Sciatic nerve (tissue), 2 donors: Measurements from ENCODE around the gene VPS35. TPM values are rescaled to one million over a fixed set of nuclear protein-coding genes. Genes with fewer than 3 reads are reported as not detected.

ENCODE experiments used
- ATAC-seq: fragments of 200-7000 bp; cut with Tn5 transposase; one replicate; pipeline ENCODE4 v1.9.1; 2020; ENCODE audit warnings: mild to moderate bottlenecking, moderate library complexity
- DNase-seq: peaks from one replicate; pipeline ENCODE4 v3.0.0-alpha.2; 2020; ENCODE audit warnings: low spot score
- intact Hi-C: fragments of 100-400 bp; cut with DNase I; formaldehyde crosslinking; loops from one replicate; pipeline ENCODE4 v1.14.2; 2022
- total RNA-seq: library from RNA; stranded (reverse); fragmentation: NEBNext Ultra II Directional; extraction: Animal tissue kit (Norgen Biotek cat#: 25700); gene quantifications from one replicate; pipeline ENCODE4 v1.2.1, GENCODE V29; 2021
- donor health status: DM: no; HTN: no; CAD: no.
- donor health status: DM: no; HTN: no; CAD: no.

The VPS35 gene
- total RNA-seq: 87.3 TPM

DNA sequence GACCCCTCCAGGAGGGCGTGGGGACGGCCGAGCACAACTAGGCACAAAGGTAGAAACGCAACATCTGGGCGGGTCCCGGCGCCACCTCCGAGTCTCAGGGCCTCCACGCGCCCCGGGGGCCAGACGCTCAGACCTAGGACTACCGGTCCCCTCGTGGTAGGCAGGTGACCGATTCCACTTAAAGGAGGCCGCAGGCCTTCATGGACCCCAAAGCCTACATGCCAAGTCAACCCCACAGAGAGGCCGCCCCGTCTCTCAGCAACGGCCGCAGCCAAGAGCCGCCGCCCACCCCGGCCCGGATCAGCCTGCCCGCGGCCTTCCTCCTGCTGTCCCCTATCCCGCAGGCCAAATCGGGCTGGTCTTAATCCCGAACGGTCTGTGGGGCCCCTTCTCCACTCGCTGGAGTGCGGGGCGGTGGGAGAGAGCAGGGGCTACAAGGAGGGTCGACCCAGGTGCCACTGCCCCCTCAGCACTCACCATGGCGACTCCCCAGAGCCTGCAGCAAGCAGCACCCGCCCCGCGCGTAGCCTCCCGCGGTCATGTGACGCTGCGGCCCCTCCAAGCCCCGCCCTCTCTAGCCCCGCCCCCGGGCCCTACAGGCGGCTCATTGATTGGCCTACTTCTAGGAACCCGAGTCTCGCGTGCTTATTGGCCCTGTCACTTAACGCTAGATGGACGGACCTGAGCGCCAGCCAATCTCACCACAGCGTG lies at the start of gene VPS35:
Gene VPS35 (minus strand): TSS at position 525 of the 711 bp plus-strand sequence. CDS start 45 bp downstream, at position 480.
- intact Hi-C loops: no loop called here
- DNase-seq (peak; percentile 100), ATAC-seq (peak; percentile 99)

DNA sequence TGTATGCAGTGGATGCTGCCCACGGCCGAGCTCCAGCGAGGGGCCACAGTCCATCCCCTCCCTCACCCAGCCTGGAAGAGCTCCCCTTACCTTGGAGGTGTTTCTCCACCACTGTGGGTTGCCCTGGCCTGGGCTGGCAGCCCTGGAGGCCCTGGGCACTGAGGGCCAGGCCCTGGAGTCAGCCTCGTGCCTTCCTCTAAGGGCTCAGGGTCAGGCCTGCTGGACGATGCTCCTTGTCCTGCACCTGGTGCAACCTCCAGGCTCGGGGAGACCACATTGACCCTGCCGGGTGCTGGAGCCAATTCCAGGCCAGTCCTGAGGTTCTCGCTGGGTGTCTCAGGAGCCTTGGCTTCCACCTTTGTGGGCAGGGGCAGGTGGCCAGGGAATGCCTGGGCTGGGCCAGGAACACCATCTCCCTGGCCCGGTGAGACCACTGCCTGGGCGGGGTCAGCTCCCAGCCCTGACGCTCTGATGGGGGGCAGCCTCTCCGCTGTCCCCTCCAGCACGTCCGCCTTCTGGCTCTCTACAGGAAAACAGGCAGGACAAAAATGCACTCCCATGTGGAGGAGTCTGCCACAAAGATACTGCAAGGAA lies 48.7 kb upstream of the VPS35 start:
- DNase-seq: no peak
- intact Hi-C loops: no loop called here
- no peak for ATAC-seq

DNA sequence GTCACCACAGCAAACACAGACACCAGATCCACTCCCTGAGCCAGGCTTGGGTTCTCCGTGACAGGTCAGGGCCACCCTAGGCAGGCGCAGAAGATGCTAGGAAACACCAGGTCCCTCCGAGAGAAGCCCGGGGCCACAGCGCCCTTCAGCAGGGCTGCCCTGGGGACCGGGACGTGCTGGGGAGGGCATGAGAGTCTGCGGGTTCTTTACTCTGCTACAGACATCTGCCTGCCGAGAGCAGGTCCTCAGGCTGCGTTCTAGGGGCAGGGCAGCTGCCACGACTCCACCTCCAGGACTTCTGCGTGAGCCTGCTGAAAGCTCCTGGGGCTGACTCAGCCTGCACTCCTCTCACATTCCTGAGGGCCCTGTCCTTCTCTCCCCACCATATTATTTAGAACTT lies 47.7 kb upstream of the VPS35 start:
- intact Hi-C loops: no loop called here
- no peak for ATAC-seq
- no peak for DNase-seq

DNA sequence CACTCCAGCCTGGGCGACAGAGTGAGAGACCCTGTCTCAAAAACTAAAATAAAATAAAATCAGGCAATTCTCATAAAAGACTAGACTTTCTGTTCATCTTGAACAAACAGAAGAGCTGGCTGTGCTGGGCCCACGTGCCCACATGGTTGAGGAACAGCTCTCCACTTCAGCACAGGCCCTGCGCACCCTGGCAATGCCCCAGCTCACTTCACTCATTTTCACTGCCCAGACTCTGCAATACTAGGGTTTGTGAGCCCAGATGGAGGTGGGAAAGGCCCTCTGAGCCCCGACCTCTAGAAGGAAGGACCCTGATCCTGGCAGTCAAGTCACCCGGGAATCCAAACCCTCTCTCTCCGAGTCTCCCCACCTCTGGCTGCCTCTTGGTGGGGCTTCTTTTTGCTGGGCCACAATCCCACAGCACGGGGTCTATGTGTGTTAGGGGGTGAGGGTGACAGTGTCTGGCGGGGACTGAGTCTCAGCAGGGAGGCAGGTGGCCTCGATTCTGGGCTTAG lies 44.4 kb upstream of the VPS35 start:
- ATAC-seq: no peak
- intact Hi-C loops: no loop called here
- no peak for DNase-seq

DNA sequence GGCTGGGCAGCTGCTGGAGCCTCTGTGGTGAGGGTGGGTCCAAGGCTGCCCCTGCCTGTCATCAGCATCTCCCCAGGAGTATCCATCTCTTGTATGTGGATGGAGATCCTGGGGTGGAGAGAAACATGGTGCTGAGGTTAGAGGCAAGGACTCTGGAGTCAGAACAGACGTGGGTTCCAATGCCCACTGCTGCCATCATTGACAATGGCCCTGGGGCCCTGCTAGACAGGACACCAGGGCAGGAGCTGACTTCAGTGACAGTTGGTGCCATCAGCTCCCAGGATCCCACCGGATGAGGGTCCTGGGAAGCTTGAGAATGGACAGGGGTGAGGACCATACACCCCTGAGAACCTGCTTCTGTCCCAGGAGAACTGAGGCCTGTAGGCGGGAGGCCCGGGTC lies 43.6 kb upstream of the VPS35 start:
- ATAC-seq (no peak), DNase-seq (no peak)
- intact Hi-C loops: no loop called here

DNA sequence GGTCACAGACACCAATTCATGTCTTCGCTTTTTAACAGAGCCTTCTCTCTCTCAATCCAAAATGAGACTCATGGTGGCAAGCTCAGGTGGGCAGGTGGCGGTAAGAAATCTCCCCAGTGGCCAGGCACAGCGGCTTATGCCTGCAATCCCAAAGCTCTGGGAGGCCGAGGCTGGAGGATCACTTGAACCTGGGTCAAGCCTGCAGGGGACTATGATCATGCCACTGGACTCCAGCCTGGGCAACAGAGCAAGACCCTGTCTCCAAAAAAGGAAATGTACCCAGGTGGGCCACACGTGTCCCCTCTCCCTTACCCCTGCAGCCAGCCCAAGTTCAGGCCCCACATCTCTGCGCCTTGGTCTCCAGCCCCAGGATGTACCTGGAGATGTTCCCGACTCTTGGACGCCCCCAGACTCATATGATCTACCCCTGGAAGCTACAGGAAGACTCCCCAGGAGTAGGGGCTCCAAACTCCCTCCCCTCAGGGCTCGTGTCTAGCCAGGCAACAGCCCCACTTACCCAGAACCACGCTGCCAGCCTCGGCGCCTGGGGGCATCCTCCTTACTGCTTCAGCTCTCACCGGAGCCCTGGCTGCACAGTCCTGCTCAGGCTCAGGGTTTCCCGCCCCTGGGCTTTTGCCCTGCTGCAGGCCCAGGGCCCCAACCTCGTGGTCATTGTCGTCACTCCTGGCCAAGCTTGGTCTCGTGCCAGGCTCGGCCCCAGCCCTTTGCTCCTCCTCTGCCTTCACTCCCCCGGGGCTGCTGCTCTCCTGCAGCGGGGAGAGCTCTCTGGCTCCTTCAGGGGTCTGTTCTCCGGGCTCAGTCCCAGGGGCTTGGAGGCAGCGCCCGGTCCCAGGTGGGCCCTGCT lies 42.9 kb upstream of the VPS35 start:
- no peak for DNase-seq
- ATAC-seq: no peak
- intact Hi-C loops: no loop called here

DNA sequence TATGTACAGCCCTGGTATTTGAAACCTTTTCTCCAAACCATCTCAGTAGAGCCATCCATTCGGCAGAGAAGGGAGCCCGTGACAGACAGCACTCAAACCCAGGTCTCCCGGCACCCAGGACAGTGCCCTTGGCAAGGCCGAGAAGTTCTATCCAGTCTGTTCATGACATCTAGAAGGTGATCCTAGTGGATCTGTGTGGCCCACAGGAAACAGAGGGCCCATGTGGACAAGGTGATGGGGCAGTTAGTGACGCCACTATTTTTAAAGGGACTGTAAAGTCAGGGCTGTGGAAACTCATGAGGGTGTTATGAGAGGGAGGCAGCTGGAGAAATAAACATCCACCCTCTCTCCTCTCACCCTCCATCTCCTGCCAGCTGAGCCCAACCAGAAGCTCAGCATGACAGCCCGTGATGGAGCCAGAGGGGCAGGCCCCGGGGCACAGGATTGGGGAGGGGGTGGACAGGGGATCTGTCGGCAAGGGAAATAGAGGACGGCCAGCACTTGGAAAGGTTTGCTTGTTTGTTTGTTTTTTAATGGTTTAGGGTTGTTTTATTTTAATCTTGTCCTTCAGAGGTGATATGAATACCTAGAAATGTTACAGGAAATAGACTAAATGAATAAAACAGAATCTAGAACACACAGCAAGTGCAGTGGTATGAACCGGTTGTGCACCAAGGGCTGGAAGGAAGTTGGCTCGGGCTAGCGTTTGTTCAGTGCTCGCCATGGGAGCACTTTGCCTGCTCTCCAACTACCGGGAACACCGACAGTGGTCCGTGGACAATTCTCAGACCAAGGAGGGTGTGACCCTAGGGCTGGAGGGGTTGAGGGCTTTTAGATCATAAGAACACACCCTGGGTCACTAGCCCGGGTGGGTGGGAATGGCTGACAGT lies 42.1 kb upstream of the VPS35 start:
- DNase-seq: no peak
- ATAC-seq: no peak
- intact Hi-C loops: no loop called here

DNA sequence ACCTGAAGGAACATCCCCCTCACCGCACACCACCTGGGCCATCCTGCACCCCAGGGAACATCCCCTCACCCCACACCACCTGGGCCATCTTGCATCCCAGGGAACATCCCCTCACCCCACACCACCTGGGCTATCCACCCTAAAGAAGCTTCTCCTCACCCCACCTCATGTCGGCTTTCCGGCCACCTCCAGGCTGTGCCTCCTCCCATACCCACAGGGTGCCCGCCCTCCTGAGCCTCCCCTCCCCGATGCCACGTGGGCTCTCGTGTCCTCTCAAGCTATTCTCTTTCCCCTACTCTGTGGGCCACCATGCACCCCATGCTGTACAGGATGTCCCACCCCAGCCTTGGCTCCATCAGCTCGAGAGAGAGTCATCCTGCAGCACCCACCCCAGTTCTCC lies 41.1 kb upstream of the VPS35 start:
- DNase-seq (no peak), ATAC-seq (no peak)
- intact Hi-C loops: no loop called here

DNA sequence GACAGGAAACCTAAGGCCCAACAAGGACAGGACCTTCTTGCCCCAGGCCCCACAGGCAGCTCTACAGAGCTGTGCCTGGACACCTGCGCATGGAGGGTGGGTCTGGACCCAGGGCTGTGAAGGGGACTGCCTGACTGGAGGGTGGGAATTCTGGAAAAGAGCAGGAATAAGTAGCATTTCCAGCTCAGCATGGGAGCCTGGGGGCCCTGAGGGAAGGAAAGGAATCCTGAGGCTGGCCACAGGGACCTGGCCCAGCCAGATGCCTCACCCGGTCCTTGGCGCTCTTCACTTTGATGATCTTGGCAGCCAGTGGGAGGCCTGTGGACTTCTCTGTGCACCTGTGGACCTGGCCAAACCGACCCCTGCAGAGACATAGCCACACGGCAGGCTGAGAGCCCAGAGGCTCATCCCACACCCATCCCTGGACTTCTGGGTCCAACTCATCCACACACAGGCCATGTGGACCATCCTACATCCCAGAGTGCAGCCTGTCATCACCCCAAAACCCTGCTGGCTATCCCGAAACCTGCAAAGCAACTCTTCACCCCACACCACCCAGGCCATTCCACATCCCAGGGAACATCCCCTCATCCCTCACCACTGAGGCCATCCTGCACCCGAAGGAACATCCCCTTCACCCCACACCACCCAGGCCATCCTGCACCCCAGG lies 40.5 kb upstream of the VPS35 start:
- ATAC-seq (no peak), DNase-seq (no peak)
- intact Hi-C loops: no loop called here

DNA sequence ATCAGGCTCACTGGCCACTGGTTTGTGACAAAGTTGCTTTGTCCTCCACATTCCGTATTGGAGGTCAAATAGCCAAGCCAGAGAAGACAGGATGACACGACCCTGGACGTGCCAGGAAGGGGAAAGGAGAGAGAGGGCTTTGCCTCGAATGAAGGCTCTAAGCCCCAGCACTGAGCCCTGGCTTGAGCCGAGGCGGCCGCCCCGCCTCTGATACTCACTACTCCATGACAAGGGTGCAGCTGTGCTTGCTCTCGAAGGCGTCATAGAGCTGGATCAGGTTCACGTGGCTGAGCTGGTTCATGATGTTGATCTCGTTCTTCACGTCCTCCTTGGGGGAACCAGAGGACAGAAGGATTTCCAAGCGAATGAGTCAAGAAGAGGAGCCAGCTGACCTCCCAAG lies 39.8 kb upstream of the VPS35 start:
- ATAC-seq (no peak), DNase-seq (no peak)
- intact Hi-C loops: no loop called here

DNA sequence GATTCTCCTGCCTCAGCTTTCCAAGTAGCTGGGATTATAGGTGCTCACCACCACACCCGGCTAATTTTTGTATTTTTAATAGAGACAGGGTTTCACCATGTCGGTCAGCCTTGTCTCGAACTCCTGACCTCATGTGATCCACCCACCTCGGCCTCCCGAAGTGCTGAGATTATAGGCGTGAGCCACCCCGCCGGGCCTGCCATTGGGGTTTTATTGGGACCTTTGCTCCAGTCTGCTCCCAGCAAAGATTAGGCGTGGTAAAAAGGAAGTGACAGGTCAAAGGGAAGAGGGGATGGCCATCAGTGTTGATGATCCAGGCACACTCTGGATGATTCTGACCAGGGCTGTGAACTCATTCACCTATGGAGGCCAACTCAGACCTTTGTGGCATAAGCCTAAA lies 38.7 kb upstream of the VPS35 start:
- intact Hi-C loops: no loop called here
- DNase-seq (no peak), ATAC-seq (no peak)

DNA sequence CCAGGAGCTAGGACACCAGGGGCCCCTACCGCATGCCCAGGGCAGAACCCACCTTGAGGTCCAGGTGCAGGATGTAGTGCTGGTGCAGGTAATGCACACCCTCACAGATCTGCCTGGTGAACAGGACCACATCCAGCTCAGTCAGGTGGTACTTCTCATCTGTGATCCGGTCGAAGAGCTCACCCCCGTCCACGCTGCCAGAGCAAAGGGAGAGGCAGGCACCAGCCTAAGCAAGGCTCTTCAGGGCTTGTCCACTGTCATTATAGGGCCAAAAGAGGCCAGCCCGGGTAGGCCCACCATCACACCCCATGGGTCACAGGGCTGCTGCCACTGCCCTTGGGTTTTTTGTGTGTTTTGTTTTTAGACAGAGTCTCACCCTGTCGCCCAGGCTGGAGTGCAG lies 38.2 kb upstream of the VPS35 start:
- intact Hi-C loops: no loop called here
- no peak for DNase-seq
- no peak for ATAC-seq

DNA sequence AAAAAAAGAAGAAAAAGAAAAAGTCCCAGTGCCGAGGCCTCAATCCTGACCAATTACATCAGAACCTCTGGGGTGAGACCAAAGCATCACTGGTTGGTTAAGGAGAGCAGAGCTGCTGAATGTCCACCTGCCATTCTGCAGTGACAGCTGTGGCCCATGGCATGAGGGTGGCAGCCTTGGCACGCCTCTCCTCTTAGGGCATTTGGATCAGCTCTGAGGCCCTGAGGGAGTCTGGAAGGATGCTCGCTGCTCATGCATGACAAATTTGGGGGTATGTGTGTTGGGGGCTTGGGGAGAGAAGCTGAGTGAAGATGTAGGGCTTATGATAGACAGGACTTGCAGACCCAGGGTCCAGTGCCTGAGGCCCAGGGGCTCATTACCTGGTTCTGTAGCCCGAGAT lies 32.9 kb upstream of the VPS35 start:
- intact Hi-C loops: no loop called here
- DNase-seq (no peak), ATAC-seq (no peak)

DNA sequence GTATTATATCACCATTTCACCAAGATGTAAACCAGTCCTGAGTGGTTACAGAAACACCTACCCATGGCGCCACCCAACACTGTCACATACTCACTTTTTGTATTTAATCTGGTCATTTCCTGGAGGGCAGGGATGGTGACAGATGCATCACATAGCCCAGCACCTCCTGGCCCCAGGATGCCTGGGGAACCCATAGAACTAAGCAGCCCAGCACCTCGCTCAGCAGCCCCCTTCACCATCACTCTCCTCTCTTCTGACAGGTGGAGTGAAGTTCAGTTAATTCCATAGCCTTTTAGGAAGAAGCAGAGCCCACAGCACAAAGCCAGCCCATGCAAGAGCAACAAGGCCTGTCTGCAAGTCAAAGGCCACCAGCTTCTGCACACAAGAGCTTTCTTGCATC lies 31.6 kb upstream of the VPS35 start:
- intact Hi-C loops: no loop called here
- ATAC-seq (no peak), DNase-seq (no peak)

DNA sequence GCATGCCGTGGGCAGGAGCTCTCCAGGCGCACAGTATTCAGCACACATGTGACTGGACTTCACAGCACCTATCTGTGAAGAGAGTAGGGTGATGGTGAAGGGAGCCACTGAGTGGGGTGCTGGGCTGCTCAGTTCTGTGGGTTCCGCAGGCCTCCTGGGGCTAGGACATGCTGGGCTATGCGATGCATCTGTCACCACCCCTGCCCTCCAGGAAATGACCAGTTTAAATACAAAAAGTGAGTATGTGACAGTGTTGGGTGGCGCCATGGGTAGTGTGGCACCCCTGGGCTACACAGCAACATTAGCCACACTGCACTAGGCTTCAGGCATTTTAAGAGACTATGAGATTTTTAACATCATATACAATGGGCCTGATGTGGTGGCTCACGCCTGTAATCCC lies 30.6 kb upstream of the VPS35 start:
- DNase-seq: no peak
- intact Hi-C loops: no loop called here
- no peak for ATAC-seq

DNA sequence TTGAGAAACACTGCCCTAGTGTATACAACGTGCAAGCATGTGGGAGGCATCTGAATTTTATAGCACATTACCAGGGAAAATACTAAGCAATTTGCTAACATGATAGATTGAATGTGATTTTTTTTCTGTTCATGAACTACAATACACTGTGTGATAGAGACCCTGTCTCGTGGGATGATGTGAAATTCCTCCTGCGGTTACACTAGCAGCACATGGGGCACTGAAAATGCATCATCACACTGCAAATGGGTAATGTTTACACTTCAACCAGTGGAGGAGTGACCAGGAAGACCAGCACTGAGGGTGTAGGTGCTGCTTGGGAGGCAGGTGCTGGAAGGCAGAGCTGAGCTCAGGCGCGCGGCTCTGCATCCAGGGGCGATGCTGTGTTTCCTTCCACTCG lies 29.2 kb upstream of the VPS35 start:
- no peak for DNase-seq
- intact Hi-C loops: no loop called here
- ATAC-seq: no peak

DNA sequence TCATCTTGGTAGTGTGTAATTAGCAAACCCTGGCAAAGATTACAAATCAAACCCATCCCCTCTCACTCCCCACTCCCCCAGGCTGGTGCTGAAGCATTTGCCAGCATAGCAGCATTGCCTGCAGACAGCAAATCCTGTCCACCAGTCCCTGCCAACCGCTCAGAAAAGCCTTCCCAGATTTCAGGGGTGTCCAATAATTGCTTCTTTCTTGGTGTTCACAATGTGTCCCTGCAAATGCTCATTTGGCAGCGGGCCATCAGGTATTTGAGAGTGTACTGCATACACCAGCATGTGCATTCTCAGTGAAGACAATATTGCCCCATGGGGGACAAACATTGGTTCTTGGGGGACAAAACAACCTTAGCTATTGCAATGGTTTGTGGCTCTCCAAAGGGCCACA lies 28.7 kb upstream of the VPS35 start:
- DNase-seq (no peak), ATAC-seq (no peak)
- intact Hi-C loops: no loop called here

DNA sequence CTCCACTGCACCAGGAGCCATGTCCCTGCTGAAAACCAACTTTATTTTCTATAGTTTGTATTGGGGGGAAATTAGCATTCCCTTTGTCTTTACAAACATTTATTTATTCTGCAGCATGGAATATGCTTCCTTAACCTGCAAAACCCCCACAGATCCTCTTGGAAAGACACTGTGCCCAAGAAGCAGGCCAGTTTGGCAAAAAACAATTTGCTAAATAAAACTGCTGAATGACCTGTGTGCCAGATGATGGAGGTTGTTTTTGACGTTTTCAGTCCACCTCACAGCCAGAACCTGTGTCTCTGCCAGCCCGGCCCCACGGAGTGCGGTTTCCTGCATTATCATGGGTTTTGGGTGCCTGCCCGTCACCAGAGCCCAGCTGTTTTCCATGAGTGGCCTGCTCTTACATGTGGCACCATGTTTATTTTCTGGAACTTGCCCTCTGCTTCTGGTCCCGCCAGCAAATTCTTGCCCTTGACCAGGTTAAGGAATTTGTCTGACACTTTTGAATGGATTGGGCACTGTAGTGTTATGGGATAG lies 26.9 kb upstream of the VPS35 start:
- DNase-seq: no peak

More for the DNA sequence above, 26.9 kb upstream of the VPS35 start:
- intact Hi-C loops: no loop called here
- ATAC-seq: no peak
